ENCODE data around the gene CCDC9B.

The CCDC9B gene

DNA sequence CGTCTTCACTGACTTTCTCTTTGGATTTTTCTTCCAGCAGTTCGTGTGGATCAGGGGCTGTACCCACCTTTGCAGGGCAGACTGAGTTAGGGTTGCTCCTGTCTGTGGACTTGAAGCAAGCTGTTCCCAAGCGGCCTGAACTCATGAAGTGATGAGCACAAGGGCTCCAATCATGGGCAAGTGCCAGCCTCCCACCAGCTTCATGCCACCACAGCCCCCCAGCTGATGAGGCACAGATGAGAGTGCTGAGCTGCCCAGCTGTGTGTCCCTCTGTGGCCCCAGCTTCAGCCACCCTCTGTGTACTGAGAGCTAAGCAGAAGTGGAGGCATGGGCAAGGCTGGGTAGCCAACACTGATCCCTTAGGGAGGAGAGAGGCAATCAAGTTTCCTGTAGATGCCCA lies 29.7 kb downstream of the CCDC9B start:
- in situ Hi-C loops (cut with MboI; ENCODE audit: low sequenced_read_pairs), result no loop called here

DNA sequence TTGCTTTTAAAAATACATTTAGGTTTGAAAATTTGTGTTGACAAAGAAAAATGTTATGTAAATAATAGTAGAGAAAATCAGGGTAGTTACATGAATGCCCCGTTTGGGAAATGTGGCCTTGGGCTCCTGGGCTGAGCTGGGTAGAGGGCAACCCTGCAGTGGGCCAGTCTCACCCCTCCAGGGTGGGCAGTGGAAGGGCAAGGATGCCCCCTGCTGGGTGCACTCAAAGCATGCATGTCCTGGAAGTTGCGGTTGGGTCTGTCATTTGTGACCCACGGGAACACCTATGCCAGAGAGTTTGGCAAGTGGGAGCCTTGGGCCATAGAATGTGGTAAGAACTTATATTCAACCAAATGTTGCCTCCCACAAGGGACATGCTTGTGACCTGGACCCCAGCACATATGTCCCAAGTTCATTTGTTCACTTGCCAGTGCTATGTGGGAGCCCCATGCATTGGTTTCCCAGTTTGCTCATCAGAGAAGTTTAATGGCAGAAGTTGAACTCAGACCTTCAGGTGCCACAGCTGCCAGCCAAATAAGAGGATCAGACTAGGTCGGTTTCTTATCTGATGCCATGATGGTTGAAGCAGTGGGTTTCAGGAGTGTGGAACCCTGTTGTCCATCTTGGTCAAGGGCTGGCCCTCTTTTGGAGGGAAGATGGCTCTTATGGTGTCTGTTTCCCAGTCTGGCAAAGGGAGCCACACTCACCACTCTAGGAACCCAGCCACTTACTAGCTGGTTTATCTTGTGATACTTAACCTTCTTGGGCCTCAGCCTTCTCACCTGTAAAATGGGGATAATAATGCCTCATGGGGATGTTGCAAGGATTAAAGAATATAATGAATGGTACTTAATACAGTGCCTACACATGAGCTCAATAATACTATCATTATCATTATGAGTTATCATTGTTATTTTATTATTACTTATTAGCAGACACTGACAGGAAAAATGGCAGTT lies 30.5 kb downstream of the CCDC9B start:
- in situ Hi-C loops (cut with MboI; ENCODE audit: low sequenced_read_pairs), result no loop called here

DNA sequence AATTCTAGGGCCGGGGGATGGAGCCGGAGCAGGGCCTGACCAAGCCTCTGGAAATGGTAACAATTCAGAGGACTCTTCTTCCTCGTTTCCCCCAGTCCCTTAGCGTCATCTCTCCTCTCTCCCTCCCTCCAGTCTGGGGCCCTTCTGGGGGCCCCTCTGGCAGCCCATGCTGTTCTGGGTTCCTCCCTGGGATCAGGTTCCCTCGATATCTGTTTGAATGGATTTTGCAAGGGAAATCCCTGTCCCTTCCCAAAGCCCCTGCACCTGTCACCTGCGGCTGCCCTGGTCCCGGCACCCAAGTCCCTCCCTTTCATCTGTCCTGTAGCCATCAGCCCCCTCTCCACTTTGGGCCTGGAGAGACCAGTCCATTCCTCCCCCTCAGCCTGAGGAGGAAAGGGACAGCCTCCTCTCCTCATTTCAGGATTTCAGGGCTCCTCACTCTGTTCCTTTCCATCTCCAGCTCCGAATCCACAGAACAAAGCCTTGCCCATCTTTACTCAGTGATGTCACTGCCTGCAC lies 31.3 kb downstream of the CCDC9B start:
- in situ Hi-C loops (cut with MboI; ENCODE audit: low sequenced_read_pairs), result no loop called here

DNA sequence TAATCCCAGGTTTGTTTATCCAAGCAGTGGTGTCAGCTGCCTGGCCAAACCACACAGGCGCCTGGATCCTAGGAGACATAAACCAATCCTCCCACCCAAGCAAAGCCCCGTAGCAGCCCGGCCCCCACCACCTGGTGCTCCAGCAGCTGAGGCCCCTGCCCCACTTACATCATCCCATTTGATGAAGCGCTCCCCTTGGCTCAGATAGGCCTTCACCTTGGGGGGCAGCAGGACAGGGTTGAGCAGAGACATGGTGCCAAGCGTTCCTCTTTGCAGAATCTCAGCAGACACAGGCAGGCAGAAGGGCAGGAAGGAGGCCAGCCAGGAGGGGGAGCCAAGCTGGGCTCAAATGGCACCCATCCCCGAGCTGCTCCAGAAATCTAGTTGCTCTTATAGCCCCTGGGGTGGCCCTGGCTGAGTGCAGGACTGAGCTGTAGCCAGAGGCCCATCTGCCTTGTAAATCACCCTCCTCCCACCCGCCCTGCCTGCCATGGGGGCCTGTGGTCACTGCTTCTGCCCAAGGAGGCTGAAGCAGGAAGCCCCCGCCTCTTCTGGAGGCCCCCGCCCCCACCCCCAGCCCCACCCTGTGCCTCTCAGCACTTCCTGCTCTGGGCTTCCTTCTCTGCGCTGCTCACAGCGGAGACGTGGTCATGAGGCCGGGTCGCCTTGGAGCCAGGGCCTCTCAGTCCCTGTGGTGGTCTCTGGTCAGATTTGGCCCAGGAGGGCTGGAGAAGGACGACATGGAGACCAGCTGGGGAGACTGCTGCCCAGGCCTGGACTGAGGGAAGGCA lies 33.1 kb downstream of the CCDC9B start, which contains the start of gene PLCB2:
PLCB2 (minus strand) TSS at position 515 of the 791 bp plus-strand sequence; CDS start at position 252, 263 bp downstream.
- in situ Hi-C loops (cut with MboI; ENCODE audit: low sequenced_read_pairs), result no loop called here

DNA sequence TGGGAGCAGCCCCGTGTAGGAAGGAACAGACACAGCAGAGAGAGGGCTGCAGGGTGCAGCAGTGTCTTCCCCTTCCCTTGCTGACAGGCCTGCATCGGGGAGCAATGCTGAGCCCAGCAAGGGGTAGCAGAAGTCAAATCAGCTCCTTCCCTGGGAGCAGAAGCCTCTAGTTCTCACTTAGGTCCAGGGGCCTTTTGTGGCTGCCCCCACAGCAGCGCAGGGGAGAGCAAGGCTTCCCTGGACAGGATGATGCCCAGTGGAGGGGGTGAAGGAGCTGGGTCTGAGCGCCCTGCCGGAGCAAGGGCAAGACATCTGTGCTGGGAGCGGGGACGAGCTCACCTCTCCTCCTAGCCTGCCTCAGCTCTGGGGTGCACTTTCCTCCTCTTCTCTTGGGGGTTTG lies 33.8 kb downstream of the CCDC9B start:
- in situ Hi-C loops (cut with MboI; ENCODE audit: low sequenced_read_pairs), result no loop called here

DNA sequence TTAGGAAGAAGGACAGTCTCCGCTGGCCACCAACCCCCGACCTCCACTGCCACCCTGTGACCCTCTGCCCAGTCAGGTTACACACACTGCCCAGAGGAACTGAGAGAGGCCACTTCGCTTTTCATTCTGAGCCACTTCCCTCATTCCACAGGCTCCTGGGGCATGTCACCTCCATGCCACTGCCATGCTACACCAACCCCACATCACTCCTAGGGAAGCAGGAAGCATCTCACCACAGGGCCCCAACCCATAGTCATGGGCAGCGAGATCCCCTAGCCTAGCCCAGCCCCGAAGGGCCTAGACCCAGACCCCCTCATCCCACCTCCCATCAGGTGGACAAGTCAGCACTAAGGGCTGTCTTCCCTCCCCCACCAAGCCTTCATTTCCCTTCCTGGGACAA lies 34.4 kb downstream of the CCDC9B start:
- in situ Hi-C loops (cut with MboI; ENCODE audit: low sequenced_read_pairs), result no loop called here

DNA sequence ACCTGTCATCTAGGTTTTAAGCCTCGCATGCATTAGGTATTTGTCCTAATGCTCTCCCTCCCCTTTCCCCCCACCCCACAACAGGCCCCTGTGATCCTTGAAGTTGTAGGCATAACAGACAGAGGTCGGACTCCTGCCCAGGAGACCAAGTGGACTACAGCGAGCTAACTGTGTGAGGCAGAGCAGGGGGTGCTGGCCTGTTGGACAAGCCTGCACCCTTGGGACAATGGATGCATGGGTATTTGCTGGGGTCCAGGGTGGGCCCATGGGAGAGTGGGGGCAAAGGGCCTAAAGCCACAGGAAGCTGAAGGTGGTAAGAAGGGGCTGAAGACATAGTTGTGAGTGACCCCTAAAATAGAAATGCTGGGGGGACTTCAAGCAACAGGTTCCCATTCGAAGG lies 35.5 kb downstream of the CCDC9B start:
- in situ Hi-C loops (cut with MboI; ENCODE audit: low sequenced_read_pairs), result no loop called here

DNA sequence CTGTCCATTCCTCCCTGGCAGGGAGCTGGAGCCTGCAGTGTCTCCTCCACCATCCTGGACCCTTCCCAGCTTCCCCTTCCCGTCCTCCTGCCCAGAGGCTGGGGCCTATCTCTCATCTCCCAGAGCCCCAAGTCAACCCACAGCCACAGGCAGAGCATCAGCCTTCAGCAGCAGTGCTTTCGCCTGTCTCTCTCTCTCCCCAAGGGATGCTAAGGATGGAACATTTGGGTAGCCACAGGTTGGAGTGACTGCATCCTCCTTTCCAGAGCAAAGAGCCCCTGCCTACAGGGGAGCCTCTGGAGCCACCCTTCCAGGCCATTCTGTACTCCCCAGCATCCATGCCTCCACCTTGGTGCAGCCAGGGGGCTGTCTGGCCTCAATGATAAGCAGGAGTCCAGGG lies 37.2 kb downstream of the CCDC9B start:
- in situ Hi-C loops (cut with MboI; ENCODE audit: low sequenced_read_pairs), result no loop called here

DNA sequence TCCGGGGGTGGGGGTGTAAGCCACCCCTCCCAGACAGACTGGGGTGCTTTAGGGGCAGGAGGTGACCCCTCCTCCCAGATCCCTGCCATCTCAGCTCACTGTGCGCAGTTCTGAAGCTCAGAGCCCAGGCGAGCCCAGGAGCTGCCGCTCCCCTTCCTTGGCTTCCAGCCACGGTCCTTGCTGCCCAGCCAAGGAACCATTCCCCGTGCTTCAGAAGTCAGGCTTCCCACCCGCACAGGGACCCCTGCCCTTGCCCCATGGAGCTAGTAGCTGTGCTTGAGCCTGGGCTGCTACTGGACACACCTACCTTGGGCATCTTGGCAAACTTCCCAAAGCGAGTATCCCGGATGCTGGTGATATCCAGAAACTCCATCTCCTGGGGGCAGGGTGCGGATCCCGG lies 37.8 kb downstream of the CCDC9B start:
- in situ Hi-C loops (cut with MboI; ENCODE audit: low sequenced_read_pairs), result no loop called here

DNA sequence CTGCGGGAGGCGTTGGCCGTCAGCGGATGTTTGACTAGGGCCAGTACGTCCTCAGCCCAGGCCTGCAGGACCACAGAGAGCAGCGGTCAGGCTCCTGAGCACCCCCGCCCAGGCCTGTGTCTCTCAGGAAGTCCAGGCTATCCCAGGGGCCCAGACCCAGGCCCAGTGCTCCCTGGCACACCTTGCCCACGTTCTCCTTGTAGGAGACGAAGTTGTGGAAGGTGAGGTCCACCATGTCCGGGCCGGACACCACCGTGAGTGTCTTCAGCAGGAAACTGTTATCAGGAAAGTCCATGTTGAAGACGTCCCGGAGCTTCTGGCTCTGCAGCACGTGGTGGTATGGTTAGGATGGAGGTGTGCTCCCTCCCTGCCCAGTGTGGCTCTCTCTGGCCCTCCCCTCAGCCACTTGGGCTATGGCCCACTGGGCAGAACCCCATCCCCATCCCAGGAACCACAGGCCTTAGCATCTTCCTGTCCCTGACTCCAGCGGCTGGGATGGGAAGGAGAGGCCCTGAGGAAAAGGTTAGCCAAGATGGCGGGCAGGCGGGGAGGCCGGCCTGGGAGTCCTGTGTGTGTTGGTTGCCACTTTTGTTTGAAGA lies 38.4 kb downstream of the CCDC9B start:
- in situ Hi-C loops (cut with MboI; ENCODE audit: low sequenced_read_pairs), result no loop called here

DNA sequence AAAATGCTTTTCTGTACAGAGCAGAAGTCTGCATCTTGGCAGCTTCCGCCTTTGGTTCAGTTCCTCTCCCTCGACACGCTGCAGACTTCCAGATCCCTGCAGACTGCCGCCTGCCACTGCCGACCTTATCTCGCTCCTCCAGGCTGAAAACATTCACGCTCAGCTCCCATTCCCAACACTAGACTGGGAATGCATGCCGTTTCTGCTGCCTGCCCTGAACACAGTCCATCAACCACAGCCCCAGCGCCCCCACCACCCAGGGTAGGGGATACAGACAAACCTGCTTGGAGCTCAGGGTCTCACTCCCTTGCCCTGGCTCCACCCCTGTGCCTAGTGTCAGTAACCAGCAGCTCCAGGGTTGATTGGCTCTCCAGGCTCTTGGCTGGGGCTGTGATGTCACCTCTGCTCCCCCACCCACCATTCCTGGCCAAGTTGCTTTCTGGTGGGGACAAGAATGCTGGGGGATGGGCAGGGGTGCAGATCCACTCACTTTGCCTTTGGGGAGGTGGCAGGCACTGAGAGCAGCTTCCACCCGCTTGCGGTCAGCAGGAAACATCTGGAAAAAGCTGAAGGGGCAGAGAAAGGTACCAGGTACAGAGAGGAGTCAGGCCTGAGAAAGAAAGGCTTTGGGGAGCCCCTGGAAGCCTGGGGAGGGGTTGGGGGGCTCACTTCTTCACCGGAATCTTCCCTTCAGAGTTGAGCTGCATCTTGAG lies 39.1 kb downstream of the CCDC9B start:
- in situ Hi-C loops (cut with MboI; ENCODE audit: low sequenced_read_pairs), result no loop called here

DNA sequence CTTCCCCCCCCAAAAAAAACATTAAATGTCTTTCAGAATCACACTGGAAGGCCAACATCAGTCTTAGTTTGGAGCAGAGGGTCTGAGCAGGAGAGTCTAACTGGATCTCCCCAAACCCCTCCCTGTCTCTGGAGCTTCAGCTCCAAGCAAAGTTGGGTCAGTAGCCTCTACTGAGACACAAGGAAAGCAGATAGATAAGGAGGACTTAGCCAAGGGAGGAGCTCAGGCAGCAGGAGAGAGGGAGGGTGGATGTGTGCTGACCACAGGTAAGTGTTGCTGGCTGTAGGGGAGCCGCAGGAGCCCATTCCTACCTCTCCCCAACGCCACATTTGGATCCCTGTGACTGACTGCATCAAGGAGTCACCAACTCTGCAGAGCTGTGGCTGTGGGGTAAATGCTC lies 40.0 kb downstream of the CCDC9B start:
- in situ Hi-C loops (cut with MboI; ENCODE audit: low sequenced_read_pairs), result no loop called here

DNA sequence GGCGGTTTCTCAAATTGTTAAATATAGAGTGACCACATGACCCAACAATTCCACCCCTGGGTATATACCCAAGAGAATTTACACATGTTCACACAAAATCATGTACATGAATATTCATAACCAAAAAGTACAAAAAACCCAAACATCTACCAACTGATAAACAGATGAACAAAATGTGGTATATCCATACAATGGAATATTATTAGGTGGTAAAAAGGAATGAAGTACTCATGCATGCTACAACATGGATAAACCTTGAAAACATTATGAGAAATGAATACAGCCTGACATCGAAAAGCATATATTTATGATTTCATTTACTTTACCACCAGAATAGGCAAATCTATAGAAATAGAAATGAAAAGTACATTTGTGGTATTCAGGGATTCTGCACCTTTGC lies 40.4 kb downstream of the CCDC9B start:
- in situ Hi-C loops (cut with MboI; ENCODE audit: low sequenced_read_pairs), result no loop called here

DNA sequence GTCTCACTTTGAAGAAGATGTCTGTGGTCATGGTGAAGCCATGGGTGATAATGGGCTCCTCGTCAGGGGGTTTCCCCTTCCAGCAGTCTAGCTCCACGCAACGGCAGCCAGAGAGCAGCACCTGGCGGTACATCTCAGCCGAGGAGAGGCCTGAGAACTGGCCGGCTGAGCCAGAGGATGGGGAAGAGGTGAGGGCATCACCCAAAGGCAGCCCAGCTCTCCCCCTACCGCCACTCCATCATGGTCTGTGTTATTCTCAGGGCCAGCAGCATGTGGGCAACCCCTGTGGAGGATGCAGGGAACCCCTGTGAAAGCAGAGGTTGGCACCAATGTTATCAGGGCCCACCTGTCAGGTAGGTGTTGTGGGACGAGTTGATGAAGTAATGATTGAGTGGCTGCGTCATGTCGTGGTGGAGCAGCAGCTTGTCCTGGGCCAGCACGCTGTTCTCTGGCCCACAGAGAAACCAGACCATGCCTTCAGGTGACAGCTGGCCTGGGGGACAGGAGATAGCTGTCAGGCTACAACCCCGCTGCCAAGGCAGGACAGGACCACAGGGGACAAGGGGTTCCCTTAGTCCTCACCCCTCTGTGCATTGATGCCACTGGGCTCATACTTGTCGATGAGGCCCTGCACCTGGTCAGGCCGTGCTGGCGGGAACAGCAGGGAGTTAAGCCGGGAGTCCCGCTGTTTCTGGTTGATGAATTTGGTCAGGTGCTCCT lies 42.4 kb downstream of the CCDC9B start:
- in situ Hi-C loops (cut with MboI; ENCODE audit: low sequenced_read_pairs), result no loop called here

DNA sequence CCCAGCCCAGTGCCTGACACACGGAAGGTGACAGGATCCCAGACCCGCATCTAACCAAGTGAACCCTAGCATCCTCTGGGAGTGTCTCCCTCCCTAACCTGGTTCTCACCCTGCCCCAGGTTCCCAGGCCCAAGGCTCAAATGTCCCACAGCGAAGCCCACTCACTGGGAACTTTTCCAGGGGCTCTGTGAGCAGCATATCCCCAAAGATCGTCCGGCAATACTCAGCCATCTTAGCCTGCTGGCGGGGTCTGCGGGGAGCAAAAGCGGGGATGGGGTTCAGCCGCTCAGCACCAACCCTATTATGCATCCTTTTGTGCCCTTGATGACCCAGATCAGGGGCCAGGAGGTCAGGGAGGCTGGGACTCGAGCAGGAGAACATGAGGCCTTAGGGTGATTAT lies 43.4 kb downstream of the CCDC9B start:
- in situ Hi-C loops (cut with MboI; ENCODE audit: low sequenced_read_pairs), result no loop called here

DNA sequence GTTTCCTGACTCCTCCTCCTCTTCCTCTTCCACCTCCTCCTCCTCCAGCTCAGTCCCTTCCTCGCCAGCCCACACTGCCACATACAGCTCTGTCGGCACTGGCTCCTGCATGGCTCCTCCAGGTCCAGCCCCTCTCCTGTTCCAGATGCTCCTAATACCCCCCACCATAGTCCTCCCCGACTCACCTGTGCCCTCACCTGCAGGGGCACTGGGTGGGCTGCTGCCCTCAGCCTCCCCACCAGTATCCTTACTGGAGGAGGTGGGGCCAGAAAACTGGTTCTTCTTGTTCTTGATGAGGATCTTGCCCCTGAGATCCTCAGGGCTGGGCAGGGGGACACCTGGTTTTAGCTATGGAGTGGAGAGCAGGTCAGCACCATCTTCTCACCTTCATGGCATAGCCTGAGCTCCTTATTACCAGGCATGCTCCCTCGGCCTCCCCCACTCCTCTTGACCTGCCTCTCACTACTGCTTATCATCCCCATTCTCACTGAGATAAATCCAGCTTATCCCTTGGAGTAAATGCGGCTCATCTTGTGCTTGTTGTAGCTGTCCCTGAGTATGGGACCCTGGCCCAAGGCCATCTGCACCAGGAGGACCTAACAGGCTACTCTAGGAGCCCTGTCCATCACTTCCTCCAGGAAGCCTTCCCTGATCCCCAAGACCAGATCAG lies 44.0 kb downstream of the CCDC9B start:
- in situ Hi-C loops (cut with MboI; ENCODE audit: low sequenced_read_pairs), result no loop called here

DNA sequence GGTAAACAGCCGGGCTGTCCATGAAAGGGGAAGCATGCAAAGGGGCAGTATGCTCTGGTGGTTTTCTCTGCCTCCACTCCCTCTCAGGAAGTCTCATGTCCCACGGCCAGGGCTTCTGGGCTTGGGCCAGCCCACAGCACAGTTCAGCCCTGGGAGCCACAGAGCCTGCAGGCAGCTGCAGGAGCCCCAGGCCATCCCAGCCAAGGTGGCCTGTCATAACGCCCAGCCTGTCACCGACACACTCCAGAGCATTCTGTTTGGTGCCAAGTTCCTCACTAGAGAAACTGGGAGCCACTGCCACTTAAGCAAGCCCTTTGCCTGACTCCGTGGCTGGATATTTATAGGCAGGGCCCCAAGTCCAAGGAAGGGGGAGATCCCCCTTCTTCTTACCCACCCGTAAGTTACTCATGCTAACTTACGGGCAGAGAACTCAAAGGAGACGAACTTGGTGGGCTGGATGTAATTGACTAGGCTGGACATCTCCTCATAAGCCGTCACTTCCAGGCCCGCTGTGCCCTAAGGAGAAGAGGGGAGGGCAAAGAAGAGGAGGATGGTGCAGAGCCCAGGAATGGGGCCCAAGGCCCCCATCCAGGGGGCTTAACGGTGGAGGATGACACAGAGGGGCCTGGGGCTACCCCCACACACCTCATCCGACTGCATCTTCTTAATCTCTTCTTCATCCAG lies 44.7 kb downstream of the CCDC9B start:
- in situ Hi-C loops (cut with MboI; ENCODE audit: low sequenced_read_pairs), result no loop called here

DNA sequence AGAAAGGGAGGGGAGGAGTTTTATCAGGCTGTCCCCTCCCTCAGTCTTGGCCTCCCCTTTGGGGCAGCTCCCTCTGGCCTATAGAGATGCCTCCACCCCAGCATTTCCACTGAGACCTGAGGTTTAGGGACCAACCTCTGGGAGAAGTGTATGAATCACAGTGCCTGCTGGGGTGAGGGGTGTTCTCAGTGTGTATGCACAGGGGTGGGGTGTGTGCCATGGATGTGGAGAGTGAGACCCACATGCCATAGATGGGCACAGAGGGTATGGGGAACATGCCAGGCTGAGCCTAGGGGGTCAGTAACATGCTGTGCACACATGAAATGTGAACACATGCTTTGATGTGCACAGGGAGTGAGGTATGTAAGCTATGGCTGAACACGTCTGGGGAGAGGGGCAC lies 45.4 kb downstream of the CCDC9B start:
- in situ Hi-C loops (cut with MboI; ENCODE audit: low sequenced_read_pairs), result no loop called here

Measured in HL-60/S4 (cell line).